Embryonic facial prominence (tissue), 1 donor: Measurements from ENCODE around the gene SDR9C7.
"Not testable (repeated sequence)": the region's sequence is repeated elsewhere in the genome, so short reads cannot be mapped to it uniquely, and the experiment has no call there.

Source experiments
- DNase-seq: peaks from one replicate; pipeline ENCODE4 v3.0.0-alpha.2; 2016; ENCODE audit errors: extremely low spot score

Gene SDR9C7

GRCh38 chr12:56953314-56953713 lies 19.1 kb upstream of the SDR9C7 start:
- DNase-seq = no peak

GRCh38 chr12:56951582-56952339 lies 17.6 kb upstream of the SDR9C7 start:
- no peak for DNase-seq

GRCh38 chr12:56948881-56949280 lies 14.7 kb upstream of the SDR9C7 start:
- no peak for DNase-seq

- no peak for DNase-seq
These were observed 14.2 kb upstream of the SDR9C7 start for GRCh38 chr12:56948457-56948777.

GRCh38 chr12:56947633-56948456 lies 13.6 kb upstream of the SDR9C7 start:
- DNase-seq = no peak

- no peak for DNase-seq
These were observed 9.7 kb upstream of the SDR9C7 start for GRCh38 chr12:56943878-56944277.

- DNase-seq = not testable (repeated sequence)
These were observed 9.2 kb upstream of the SDR9C7 start for GRCh38 chr12:56943374-56943773.

- no peak for DNase-seq
These were observed 7.2 kb upstream of the SDR9C7 start for GRCh38 chr12:56941299-56942017.

GRCh38 chr12:56940942-56941298 lies 6.7 kb upstream of the SDR9C7 start:
- DNase-seq = not testable (repeated sequence)

GRCh38 chr12:56935752-56936151 lies 1.5 kb upstream of the SDR9C7 start:
- no peak for DNase-seq

- DNase-seq = no peak
These were observed 949 bp upstream of the SDR9C7 start for GRCh38 chr12:56935157-56935556.

- DNase-seq = no peak
These were observed 1.3 kb downstream of the SDR9C7 start for GRCh38 chr12:56932867-56933266.

GRCh38 chr12:56932146-56932545 lies 2.1 kb downstream of the SDR9C7 start:
- no peak for DNase-seq

GRCh38 chr12:56931474-56931978 lies 2.7 kb downstream of the SDR9C7 start:
- no peak for DNase-seq

GRCh38 chr12:56930241-56930640 lies 4.0 kb downstream of the SDR9C7 start:
- no peak for DNase-seq

GRCh38 chr12:56929780-56930179 lies 4.4 kb downstream of the SDR9C7 start:
- DNase-seq = no peak

- no peak for DNase-seq
These were observed 5.9 kb downstream of the SDR9C7 start for GRCh38 chr12:56928262-56928661.

- no peak for DNase-seq
These were observed 6.9 kb downstream of the SDR9C7 start for GRCh38 chr12:56927281-56927680.

- DNase-seq = no peak
These were observed 12.2 kb downstream of the SDR9C7 start for GRCh38 chr12:56922031-56922430.

GRCh38 chr12:56921346-56921745 lies 12.9 kb downstream of the SDR9C7 start:
- DNase-seq = no peak

- DNase-seq = not testable (repeated sequence)
These were observed 16.1 kb downstream of the SDR9C7 start for GRCh38 chr12:56918139-56918538.

GRCh38 chr12:56916996-56917333 lies 17.2 kb downstream of the SDR9C7 start:
- no peak for DNase-seq
